ENCODE measurements around the gene ATXN1. TPM values are rescaled to one million over a fixed set of nuclear protein-coding genes. Genes with fewer than 3 reads are reported as not detected.

The ATXN1 gene
- total RNA-seq, 1 experiment from 2014 or later = 8.1 TPM

DNA sequence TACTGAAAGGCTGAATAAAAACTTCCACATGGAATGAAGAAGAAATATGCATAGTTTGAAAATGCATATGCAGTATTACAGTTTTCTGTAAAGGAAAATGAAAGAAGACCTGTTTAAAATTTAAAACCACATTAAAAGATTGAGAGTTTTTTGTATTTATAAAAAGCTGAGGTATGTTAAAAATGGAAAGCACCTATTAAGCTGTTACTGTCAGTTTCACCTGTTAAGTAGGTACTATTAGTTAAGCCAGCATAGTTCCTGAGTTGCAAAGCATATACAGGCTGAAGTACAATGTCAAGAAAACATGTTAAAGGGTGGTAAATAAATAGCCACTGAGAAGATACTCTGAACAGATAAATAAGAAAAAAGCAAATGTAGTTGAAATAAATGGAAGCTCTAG, 69.9 kb downstream of the ATXN1 start:
- no peak for DNase-seq (ENCODE audit: low spot score)
- Mint-ChIP-seq H3K27me3 (ENCODE audit: low read depth) (no peaks in the 10 kb centered on the region), H3K27ac (no peak overlapping the region), H3K36me3 (no peaks in the 10 kb centered on the region), H3K4me3 (no peak overlapping the region), H3K4me1 (peaks cover 8% of the 10 kb centered on the region), H3K9me3 (peaks cover 10% of the 10 kb centered on the region)
- TF ChIP-seq, protein P1, sequence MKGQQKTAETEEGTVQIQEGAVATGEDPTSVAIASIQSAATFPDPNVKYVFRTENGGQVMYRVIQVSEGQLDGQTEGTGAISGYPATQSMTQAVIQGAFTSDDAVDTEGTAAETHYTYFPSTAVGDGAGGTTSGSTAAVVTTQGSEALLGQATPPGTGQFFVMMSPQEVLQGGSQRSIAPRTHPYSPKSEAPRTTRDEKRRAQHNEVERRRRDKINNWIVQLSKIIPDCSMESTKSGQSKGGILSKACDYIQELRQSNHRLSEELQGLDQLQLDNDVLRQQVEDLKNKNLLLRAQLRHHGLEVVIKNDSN (CRISPR knock-in tag; IDR thresholded peaks at IDR 0.05) = no peak
- TF ChIP-seq MYBL2 (CRISPR knock-in tag; IDR thresholded peaks at IDR 0.05) (no peak), EMX1 (CRISPR knock-in tag; IDR thresholded peaks at IDR 0.05) (no peak), FOXJ3 (CRISPR knock-in tag; IDR thresholded peaks at IDR 0.05; ENCODE audit: borderline replicate concordance) (no peak), NFYB (CRISPR knock-in tag; conservative IDR thresholded peaks at IDR 0.05; ENCODE audit: low read depth) (no peak), ZNF263 (CRISPR knock-in tag; IDR thresholded peaks at IDR 0.05; ENCODE audit: low read depth) (no peak), GTF2I (CRISPR knock-in tag; conservative IDR thresholded peaks at IDR 0.05) (no peak), JUN (CRISPR knock-in tag; IDR thresholded peaks at IDR 0.05) (no peak), TP53 (CRISPR knock-in tag; IDR thresholded peaks at IDR 0.05) (no peak), NR1H2 (CRISPR knock-in tag; IDR thresholded peaks at IDR 0.05) (no peak), MXD4 (CRISPR knock-in tag; IDR thresholded peaks at IDR 0.05; ENCODE audit: borderline replicate concordance) (no peak)
- TF ChIP-seq, protein P2, sequence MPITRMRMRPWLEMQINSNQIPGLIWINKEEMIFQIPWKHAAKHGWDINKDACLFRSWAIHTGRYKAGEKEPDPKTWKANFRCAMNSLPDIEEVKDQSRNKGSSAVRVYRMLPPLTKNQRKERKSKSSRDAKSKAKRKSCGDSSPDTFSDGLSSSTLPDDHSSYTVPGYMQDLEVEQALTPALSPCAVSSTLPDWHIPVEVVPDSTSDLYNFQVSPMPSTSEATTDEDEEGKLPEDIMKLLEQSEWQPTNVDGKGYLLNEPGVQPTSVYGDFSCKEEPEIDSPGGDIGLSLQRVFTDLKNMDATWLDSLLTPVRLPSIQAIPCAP (CRISPR knock-in tag; IDR thresholded peaks at IDR 0.05) = no peak
- TF ChIP-seq, protein P3, sequence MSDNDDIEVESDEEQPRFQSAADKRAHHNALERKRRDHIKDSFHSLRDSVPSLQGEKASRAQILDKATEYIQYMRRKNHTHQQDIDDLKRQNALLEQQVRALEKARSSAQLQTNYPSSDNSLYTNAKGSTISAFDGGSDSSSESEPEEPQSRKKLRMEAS (CRISPR knock-in tag; IDR thresholded peaks at IDR 0.05) = no peak
- TF ChIP-seq, protein P4, sequence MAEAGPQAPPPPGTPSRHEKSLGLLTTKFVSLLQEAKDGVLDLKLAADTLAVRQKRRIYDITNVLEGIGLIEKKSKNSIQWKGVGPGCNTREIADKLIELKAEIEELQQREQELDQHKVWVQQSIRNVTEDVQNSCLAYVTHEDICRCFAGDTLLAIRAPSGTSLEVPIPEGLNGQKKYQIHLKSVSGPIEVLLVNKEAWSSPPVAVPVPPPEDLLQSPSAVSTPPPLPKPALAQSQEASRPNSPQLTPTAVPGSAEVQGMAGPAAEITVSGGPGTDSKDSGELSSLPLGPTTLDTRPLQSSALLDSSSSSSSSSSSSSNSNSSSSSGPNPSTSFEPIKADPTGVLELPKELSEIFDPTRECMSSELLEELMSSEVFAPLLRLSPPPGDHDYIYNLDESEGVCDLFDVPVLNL (CRISPR knock-in tag; IDR thresholded peaks at IDR 0.05; ENCODE audit: borderline replicate concordance, low read depth) = no peak
- TF ChIP-seq, protein P5, sequence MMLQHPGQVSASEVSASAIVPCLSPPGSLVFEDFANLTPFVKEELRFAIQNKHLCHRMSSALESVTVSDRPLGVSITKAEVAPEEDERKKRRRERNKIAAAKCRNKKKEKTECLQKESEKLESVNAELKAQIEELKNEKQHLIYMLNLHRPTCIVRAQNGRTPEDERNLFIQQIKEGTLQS (CRISPR knock-in tag; conservative IDR thresholded peaks at IDR 0.05) = no peak
- TF ChIP-seq, protein P6, sequence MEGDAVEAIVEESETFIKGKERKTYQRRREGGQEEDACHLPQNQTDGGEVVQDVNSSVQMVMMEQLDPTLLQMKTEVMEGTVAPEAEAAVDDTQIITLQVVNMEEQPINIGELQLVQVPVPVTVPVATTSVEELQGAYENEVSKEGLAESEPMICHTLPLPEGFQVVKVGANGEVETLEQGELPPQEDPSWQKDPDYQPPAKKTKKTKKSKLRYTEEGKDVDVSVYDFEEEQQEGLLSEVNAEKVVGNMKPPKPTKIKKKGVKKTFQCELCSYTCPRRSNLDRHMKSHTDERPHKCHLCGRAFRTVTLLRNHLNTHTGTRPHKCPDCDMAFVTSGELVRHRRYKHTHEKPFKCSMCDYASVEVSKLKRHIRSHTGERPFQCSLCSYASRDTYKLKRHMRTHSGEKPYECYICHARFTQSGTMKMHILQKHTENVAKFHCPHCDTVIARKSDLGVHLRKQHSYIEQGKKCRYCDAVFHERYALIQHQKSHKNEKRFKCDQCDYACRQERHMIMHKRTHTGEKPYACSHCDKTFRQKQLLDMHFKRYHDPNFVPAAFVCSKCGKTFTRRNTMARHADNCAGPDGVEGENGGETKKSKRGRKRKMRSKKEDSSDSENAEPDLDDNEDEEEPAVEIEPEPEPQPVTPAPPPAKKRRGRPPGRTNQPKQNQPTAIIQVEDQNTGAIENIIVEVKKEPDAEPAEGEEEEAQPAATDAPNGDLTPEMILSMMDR (IDR thresholded peaks at IDR 0.05) = no peak
- TF ChIP-seq, protein P7, sequence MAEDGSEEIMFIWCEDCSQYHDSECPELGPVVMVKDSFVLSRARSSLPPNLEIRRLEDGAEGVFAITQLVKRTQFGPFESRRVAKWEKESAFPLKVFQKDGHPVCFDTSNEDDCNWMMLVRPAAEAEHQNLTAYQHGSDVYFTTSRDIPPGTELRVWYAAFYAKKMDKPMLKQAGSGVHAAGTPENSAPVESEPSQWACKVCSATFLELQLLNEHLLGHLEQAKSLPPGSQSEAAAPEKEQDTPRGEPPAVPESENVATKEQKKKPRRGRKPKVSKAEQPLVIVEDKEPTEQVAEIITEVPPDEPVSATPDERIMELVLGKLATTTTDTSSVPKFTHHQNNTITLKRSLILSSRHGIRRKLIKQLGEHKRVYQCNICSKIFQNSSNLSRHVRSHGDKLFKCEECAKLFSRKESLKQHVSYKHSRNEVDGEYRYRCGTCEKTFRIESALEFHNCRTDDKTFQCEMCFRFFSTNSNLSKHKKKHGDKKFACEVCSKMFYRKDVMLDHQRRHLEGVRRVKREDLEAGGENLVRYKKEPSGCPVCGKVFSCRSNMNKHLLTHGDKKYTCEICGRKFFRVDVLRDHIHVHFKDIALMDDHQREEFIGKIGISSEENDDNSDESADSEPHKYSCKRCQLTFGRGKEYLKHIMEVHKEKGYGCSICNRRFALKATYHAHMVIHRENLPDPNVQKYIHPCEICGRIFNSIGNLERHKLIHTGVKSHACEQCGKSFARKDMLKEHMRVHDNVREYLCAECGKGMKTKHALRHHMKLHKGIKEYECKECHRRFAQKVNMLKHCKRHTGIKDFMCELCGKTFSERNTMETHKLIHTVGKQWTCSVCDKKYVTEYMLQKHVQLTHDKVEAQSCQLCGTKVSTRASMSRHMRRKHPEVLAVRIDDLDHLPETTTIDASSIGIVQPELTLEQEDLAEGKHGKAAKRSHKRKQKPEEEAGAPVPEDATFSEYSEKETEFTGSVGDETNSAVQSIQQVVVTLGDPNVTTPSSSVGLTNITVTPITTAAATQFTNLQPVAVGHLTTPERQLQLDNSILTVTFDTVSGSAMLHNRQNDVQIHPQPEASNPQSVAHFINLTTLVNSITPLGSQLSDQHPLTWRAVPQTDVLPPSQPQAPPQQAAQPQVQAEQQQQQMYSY (CRISPR knock-in tag; IDR thresholded peaks at IDR 0.05) = no peak
- TF ChIP-seq, protein P8, sequence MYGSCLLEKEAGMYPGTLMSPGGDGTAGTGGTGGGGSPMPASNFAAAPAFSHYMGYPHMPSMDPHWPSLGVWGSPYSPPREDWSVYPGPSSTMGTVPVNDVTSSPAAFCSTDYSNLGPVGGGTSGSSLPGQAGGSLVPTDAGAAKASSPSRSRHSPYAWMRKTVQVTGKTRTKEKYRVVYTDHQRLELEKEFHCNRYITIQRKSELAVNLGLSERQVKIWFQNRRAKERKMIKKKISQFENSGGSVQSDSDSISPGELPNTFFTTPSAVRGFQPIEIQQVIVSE (CRISPR knock-in tag; IDR thresholded peaks at IDR 0.05; ENCODE audit: borderline replicate concordance) = no peak
- ChIA-PET CTCF (no interaction called here), POLR2A (no interaction called here)
- ATAC-seq = no peak

All from WTC11 (cell line).